LoVo (cell line): ENCODE results near the gene IAH1.
"Not testable (repeated sequence)": the region's sequence is repeated elsewhere in the genome, so short reads cannot be mapped to it uniquely, and the experiment has no call there.

Experiments used
- DNase-seq: peaks from one replicate; pipeline ENCODE4 v3.0.0-alpha.2; 2016; ENCODE audit warnings: low spot score

IAH1 gene

GRCh38 chr2:9473308-9473984, 905 bp upstream of the IAH1 start:
- DNase-seq, result peak; percentile 61

- DNase-seq, result no peak
Observed at GRCh38 chr2:9473985-9474360, 378 bp upstream of the IAH1 start.

GRCh38 chr2:9477914-9478313, 3.6 kb downstream of the IAH1 start:
- no peak for DNase-seq

- no peak for DNase-seq
Observed at GRCh38 chr2:9478526-9478925, 4.2 kb downstream of the IAH1 start.

GRCh38 chr2:9480157-9480556, 5.8 kb downstream of the IAH1 start:
- no peak for DNase-seq

GRCh38 chr2:9483107-9483506, 8.8 kb downstream of the IAH1 start:
- no peak for DNase-seq

GRCh38 chr2:9484533-9484932, 10.2 kb downstream of the IAH1 start:
- no peak for DNase-seq

- no peak for DNase-seq
Observed at GRCh38 chr2:9488583-9489547, 14.5 kb downstream of the IAH1 start.

GRCh38 chr2:9490789-9491188, 16.4 kb downstream of the IAH1 start:
- no peak for DNase-seq

GRCh38 chr2:9492927-9493326, 18.6 kb downstream of the IAH1 start:
- DNase-seq, result no peak

- no peak for DNase-seq
Observed at GRCh38 chr2:9493478-9493877, 19.1 kb downstream of the IAH1 start.

GRCh38 chr2:9494081-9494480, 19.7 kb downstream of the IAH1 start:
- DNase-seq, result no peak

- no peak for DNase-seq
Observed at GRCh38 chr2:9497017-9497416, 22.7 kb downstream of the IAH1 start.

GRCh38 chr2:9498210-9498609, 23.9 kb downstream of the IAH1 start:
- DNase-seq, result no peak

GRCh38 chr2:9508931-9509330, 34.6 kb downstream of the IAH1 start:
- no peak for DNase-seq

GRCh38 chr2:9513946-9514345, 39.6 kb downstream of the IAH1 start:
- not testable (repeated sequence) for DNase-seq

- no peak for DNase-seq
Observed at GRCh38 chr2:9517118-9517782, 42.9 kb downstream of the IAH1 start.

GRCh38 chr2:9518163-9518562, 43.8 kb downstream of the IAH1 start:
- no peak for DNase-seq

GRCh38 chr2:9518780-9519179, 44.4 kb downstream of the IAH1 start:
- DNase-seq, result no peak

- DNase-seq, result no peak
Observed at GRCh38 chr2:9519250-9519649, 44.9 kb downstream of the IAH1 start.

- DNase-seq, result no peak
Observed at GRCh38 chr2:9524291-9524690, 49.9 kb downstream of the IAH1 start.

- no peak for DNase-seq
Observed at GRCh38 chr2:9525266-9525665, 50.9 kb downstream of the IAH1 start.
